Stimulated activated CD4-positive, alpha-beta T cell treated with anti-CD3 and anti-CD28 coated beads, TNF-alpha, amount 100 ng/mL, for 24 hours (primary cell): ENCODE measurements around the gene RNFT1.
"Not testable (repeated sequence)": the region's sequence is repeated elsewhere in the genome, so short reads cannot be mapped to it uniquely, and the experiment has no call there.

Experiments
- DNase-seq, 3 experiments: peaks; one replicate each; pipeline ENCODE4 v3.0.0-alpha.2; 2020; ENCODE audit warnings: low read depth in 3 of 3

RNFT1 gene

DNA sequence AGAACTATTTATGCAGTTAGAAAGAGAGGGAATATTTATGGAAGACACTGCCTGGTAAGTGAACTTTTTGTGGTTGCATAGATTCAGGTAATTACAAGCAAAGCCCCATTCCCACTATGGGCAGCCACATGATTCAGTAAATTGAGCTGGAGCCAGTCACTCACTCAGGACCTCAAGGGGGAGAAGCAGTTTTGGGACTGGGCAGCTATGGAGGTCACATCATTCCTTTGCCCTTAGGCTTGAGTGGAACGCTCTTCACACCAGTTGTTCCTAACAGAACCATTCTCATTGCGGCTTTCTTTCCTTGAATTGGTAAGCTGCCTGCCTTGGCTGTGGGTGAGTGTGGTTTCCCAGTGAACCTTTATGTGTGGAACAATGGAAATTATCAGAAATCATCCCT is 34.4 kb downstream of the RNFT1 start:
- DNase-seq: not testable (repeated sequence)

DNA sequence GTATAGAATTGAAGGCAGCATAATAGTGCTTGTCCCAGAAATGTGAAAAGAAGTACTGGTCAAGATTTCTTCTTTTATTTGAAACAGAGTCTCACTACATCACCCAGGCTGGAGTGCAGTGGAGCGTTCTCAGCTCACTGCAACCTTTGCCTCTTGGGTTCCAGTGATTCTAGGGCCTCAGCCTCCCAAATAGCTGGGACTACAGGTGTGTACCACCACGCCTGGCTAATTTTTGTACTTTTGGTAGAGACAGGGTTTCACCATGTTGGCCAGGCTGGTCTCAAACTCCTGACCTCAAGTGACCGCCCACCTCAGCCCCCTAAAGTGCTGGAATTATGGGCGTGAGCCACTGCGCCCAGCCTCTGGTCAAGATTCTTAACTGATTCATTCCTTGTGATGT is 43.9 kb downstream of the RNFT1 start:
- DNase-seq: not testable (repeated sequence)

DNA sequence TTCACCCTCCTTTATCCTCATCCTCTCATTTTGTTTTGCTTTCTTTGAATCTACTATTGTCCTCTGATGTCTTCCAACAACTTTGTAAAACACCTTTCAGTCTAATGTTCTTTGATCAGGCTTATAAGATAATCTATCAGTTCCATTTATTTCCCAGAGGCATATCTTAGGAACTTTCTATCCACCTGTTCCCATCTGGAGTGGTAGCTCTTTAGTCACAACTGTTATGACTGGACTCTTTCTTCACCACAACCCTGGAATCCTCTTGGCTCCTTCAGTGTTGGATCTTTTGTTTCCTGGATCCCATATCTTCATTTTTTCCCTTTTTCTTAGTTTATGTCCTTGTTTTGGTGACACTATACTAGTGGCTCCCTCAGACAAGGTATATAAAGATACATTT is 48.1 kb downstream of the RNFT1 start:
- no peak for DNase-seq

DNA sequence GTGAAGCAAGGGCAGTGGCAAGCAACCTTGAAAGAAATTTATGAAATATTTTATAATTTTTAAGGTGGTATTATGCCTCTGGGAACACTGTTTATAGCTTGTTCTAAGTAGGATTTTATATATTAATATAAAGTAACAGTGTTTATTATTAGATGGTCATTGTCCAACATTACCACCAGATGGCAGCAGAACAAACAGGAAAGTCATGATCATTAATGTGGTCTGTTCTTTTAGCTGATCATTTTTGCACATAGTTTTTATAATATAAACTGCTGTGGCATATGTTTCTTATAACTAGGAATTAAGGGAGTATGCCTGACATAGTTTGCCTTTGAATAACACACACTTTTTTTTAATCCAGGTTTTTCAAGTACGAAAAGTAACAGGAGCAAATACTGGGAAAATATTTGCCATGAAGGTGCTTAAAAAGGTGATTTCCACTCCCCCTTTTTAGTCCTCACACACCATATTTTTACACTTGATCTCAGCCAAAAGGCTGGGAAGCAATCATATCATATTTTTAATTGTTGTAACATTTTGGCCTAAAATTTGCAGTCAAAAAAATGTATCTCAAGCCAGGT is 50.2 kb downstream of the RNFT1 start:
- DNase-seq: no peak

DNA sequence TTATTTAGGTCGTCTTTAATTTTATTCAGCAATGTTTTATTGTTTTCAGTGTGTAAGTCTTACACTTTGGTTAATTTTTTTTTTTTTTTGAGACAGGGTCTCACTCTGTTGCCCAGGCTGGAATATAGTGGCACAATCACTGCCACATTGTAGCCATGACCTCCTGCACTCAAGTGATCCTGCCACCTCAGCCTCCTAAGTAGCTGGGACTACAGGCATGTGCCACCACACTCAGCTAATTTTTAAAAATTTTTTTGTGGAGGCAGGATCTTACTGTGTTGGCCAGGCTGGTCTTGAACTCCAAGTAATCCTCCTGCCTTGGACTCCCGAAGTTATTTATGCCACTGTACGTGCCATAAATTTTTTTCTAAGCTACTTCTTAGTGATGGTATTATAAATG is 57.1 kb downstream of the RNFT1 start:
- DNase-seq: no peak

DNA sequence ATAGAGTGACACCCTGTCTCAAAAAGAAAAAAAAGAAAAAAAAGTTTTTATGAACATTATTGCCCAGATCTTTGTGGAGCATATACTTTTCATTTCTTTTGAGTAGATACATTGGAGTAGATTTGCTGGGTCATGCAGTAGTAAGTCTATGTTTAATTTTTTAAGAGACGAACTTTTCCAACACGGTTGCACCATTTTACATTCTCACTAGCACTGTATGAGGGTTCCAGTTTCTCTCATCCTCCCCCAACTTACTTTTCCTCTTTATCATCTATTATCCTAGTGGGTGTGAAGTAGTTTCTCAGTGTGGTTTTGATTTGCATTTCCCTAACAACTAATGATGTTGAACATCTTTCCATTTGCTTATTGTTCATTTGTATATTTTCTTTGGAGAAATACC is 61.1 kb downstream of the RNFT1 start:
- no peak for DNase-seq
